ENCODE measurements around the gene LEKR1.
"Not testable (repeated sequence)": the region's sequence is repeated elsewhere in the genome, so short reads cannot be mapped to it uniquely, and the experiment has no call there.

The LEKR1 gene

GRCh38 chr3:156838035-156838434 is 11.9 kb downstream of the LEKR1 start:
- no peak for DNase-seq (ENCODE audit: low spot score)

- no peak for DNase-seq (ENCODE audit: low spot score)
These were observed 14.9 kb downstream of the LEKR1 start for GRCh38 chr3:156840826-156841689.

GRCh38 chr3:156843071-156843808 is 17.1 kb downstream of the LEKR1 start:
- DNase-seq (ENCODE audit: low spot score), result no peak

GRCh38 chr3:156847752-156848448 is 21.7 kb downstream of the LEKR1 start:
- no peak for DNase-seq (ENCODE audit: low spot score)

GRCh38 chr3:156859578-156859977 is 33.4 kb downstream of the LEKR1 start:
- no peak for DNase-seq (ENCODE audit: low spot score)

- DNase-seq (ENCODE audit: low spot score), result no peak
These were observed 34.7 kb downstream of the LEKR1 start for GRCh38 chr3:156860873-156861272.

GRCh38 chr3:156862338-156862737 is 36.2 kb downstream of the LEKR1 start:
- DNase-seq (ENCODE audit: low spot score), result no peak

GRCh38 chr3:156865732-156866131 is 39.6 kb downstream of the LEKR1 start:
- no peak for DNase-seq (ENCODE audit: low spot score)

- no peak for DNase-seq (ENCODE audit: low spot score)
These were observed 41.0 kb downstream of the LEKR1 start for GRCh38 chr3:156867174-156867573.

GRCh38 chr3:156867920-156868319 is 41.8 kb downstream of the LEKR1 start:
- DNase-seq (ENCODE audit: low spot score), result no peak

GRCh38 chr3:156873906-156874305 is 47.8 kb downstream of the LEKR1 start:
- DNase-seq (ENCODE audit: low spot score), result no peak

GRCh38 chr3:156879491-156879890 is 53.3 kb downstream of the LEKR1 start:
- not testable (repeated sequence) for DNase-seq (ENCODE audit: low spot score)

GRCh38 chr3:156885761-156886160 is 59.6 kb downstream of the LEKR1 start:
- DNase-seq (ENCODE audit: low spot score), result no peak

GRCh38 chr3:156888176-156888575 is 62.0 kb downstream of the LEKR1 start:
- no peak for DNase-seq (ENCODE audit: low spot score)

- peak; percentile 33 for DNase-seq (ENCODE audit: low spot score)
These were observed 62.4 kb downstream of the LEKR1 start for GRCh38 chr3:156888576-156888975.

- no peak for DNase-seq (ENCODE audit: low spot score)
These were observed 66.5 kb downstream of the LEKR1 start for GRCh38 chr3:156892701-156893100.

GRCh38 chr3:156895374-156895773 is 69.2 kb downstream of the LEKR1 start:
- not testable (repeated sequence) for DNase-seq (ENCODE audit: low spot score)

GRCh38 chr3:156897851-156898250 is 71.7 kb downstream of the LEKR1 start:
- DNase-seq (ENCODE audit: low spot score), result not testable (repeated sequence)

GRCh38 chr3:156898296-156898880 is 72.2 kb downstream of the LEKR1 start:
- no peak for DNase-seq (ENCODE audit: low spot score)

GRCh38 chr3:156899951-156900350 is 73.8 kb downstream of the LEKR1 start:
- DNase-seq (ENCODE audit: low spot score), result no peak

- no peak for DNase-seq (ENCODE audit: low spot score)
These were observed 76.8 kb downstream of the LEKR1 start for GRCh38 chr3:156902916-156903315.

GRCh38 chr3:156906275-156906674 is 80.1 kb downstream of the LEKR1 start:
- DNase-seq (ENCODE audit: low spot score), result no peak
